GM18508 (cell line): ENCODE data around the gene UFSP2.

Source experiments
- ATAC-seq: cut with Tn5 transposase; IDR thresholded peaks from one replicate; pipeline ENCODE4 v1.9.1; 2021; ENCODE audit warnings: moderate number of reproducible peaks; ENCODE audit not compliant: insufficient read depth, unreplicated experiment

The UFSP2 gene

DNA sequence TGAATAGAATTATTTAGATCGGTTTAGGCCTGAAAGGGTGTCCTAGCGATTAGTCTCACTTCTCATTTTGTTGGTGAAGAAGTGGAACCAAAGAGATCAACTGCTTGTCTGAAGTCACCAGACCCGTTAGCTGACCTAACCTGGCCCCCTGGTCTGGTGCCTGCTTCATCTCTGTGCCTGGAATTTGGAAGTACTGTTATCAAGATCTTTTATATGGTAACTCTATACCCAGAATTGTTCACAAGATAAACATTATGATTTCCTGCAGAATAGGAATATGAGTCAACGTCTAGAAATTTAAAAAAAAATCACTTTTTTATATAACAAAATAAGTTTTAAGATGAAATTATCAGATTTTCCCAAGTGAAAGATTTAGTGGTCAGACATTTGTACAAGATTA lies 67.2 kb downstream of the UFSP2 start:
- no peak for ATAC-seq

DNA sequence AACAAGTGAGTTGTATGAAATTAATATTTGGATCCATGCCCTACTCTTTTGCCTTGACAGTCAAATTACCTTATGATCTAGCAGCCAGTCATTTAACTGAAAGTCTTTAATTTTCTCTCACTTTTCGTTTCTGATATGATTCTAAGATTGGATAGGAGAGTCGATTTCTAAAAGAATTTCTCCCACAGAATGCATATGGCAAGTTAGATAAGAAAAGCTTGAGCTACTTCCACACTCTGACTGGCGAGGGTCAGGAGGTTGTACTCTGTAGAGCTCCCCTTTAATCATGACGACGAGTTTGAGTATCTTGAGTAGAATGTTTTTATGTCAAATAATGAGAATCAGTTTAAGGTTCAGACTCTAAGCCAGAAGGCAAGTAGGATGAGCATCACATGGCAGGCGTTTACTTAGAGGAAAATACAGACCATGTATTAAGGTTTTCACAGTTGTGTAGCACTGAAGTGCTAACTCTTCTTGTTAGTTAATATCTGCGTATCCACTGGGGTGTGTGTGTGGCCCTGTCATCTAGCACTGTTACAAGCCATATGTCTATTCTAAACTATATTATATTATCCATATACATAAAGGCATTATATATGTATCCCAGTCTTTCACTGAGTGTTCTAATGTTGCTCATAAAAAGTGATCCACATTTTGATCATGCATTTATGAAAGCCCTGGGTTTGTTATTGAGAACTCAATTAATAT lies 67.9 kb downstream of the UFSP2 start:
- no peak for ATAC-seq

DNA sequence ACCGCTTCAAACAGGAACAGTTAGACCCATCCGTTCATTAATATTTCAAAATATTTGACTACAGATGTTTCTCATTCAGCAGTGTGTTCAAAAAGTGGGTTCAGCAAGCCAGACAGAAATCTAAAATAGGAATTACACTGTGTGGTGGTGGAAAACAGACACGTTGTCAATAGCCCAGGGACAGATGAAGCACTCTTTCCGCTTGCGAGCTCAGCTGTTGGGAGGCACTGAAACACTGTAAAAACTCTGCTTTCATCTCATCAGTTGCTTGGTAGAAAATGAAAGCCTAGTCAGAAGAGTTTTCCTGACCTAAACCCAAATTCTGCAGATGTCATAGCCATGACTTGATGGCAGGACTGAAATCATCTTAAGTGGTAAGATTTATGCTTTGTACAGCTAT lies 68.6 kb downstream of the UFSP2 start:
- no peak for ATAC-seq

DNA sequence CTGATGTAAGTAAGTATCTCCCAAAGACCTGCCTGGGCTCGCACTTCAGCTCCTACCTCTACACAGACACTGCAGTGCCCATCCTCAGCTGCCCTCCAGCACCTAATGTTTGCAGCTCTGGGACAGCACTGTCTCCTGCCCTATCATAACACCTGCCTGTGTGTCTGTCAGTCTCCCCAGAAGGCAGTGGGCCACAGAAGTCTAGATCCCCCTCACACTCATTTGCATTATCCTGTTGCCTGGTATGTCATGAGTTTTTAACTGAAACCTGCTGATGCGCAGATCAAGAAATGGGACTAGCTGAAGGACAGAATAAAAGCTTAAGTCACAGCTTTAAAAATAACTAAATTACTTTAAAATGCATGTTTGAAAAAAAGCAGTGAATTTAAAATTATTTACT lies 73.0 kb downstream of the UFSP2 start:
- no peak for ATAC-seq

DNA sequence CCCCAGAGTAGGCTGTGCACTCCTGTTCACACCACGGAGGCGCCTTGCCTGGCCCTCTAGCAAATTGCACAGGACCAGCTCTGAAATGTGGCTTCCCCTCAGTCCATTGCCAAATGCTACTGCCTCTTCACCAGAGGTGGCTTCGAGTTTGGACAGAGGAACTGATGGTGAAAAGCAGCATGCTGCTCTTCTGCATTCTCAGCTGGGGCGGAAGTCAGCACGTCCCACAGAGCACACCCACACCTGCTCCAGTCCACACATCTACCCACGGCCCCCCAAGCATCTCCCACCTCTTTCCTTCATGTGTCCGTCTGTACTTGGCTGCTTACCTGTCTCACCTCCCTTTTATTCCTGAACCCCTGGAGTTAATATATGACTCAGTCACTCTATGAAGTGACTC lies 73.6 kb downstream of the UFSP2 start:
- no peak for ATAC-seq

DNA sequence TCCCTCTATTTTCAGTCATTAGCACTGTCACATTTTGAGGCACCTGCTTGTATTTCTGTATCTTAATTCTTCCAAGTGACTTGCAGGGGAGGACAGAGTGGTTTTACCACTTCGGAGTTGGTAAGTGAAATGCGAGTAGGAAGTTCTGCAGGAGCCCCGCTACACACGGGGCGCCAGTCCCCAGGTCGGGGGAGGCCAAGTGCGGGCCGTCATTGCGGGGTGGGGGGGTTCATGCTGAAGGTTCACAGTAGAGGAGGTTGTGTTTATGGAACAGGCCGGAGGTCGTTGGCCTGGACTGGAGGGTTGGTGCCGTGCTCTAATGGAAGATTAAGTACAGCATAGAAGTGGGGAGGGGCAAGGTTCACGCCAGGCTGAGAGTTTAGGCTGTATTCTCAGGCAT lies 74.1 kb downstream of the UFSP2 start:
- no peak for ATAC-seq
